GM13977 (cell line): Measurements from ENCODE around the gene TRMT10B.
"Not testable (repeated sequence)": the region's sequence is repeated elsewhere in the genome, so short reads cannot be mapped to it uniquely, and the experiment has no call there.

Experiments used
- DNase-seq: peaks from one replicate; pipeline ENCODE4 v3.0.0; 2012; ENCODE audit warnings: low spot score
- CTCF ChIP-seq: IDR thresholded peaks from 2 replicates; pipeline ENCODE4 v1.5.1; 2012; ENCODE audit warnings: mild to moderate bottlenecking, control low read depth; ENCODE audit not compliant: insufficient read depth; ENCODE audit errors: extremely low read depth, missing control alignments
- in situ Hi-C: fragments of 300-500 bp; cut with MboI; formaldehyde crosslinking; loops from one replicate; pipeline ENCODE4 v1.12.0; 2022; ENCODE audit warnings: low sequenced_read_pairs, low pct_unique_long_range_greater_than_20kb, mixed read lengths, inconsistent platforms; ENCODE audit not compliant: unreplicated experiment

TRMT10B gene

DNA sequence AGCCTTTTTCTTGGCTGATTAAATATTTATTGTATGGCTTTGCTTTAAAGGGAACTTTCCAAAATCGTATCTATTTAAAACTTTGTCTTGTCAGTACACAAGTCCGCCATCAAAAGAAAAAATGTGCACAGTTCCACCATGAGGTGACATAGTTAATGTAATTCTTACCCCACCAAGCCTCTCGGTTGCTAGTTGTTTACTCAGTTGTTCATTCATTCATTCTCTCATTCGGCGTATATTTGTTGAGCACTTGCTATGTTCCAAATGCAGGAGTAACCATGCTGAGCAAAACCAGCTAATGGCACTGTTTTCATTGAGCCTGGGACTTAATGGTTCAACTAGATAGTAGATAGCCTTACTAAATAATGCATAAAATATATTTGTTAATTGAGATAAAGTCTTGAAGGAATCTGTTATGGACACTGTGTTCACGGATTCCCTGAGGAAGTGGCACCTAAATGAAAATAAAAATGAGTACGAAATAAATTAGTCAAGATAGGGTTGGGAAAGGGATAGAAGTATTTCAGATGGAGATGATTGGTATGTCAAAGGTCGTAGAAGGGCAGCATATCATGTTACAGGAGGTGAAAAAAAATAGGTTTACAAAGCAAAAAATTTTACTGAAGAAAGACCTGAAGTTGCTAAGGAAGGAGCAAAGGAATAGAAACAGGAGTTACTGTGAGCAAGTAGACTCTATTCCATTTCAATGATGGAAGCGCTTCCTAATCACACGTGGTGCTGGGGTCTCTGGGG is 48.5 kb downstream of the TRMT10B start:
- in situ Hi-C loops, result no loop called here
- DNase-seq, result no peak
- TF ChIP-seq CTCF, result no peak

GRCh38 chr9:37806271-37806670 is 52.7 kb downstream of the TRMT10B start:
- no peak for DNase-seq
- in situ Hi-C loops, result no loop called here
- TF ChIP-seq CTCF, result no peak

- DNase-seq, in situ Hi-C loops: not testable (repeated sequence)
These were observed 56.1 kb downstream of the TRMT10B start for GRCh38 chr9:37809676-37810075.

GRCh38 chr9:37811906-37812476 is 58.4 kb downstream of the TRMT10B start:
- DNase-seq, result no peak
- in situ Hi-C loops, result no loop called here
- TF ChIP-seq CTCF, result no peak

GRCh38 chr9:37812773-37813379 is 59.3 kb downstream of the TRMT10B start:
- TF ChIP-seq CTCF, result no peak
- in situ Hi-C loops, result no loop called here
- no peak for DNase-seq

DNA sequence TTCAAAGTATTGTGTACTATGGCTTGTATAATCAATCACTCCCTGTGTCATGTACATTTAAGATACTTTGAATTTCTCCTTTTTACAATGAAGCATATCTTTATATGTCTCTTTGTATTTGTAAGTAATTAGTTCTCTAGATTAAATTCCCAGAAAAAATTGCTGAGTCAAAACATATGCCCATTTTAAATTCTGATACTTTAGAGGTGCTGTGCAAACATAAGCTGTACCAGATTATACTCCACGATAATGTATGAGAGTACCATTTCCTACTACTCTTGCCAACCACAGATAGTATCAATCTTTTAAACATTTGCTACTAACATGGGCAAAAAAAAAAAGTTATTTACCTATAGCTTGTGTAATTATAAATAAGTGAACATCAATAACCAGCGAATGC is 65.2 kb downstream of the TRMT10B start:
- in situ Hi-C loops, result no loop called here
- TF ChIP-seq CTCF, result no peak
- no peak for DNase-seq

- in situ Hi-C loops, result no loop called here
- no peak for TF ChIP-seq CTCF
- peak; percentile 23 for DNase-seq
These were observed 66.5 kb downstream of the TRMT10B start for GRCh38 chr9:37820142-37820541.

DNA sequence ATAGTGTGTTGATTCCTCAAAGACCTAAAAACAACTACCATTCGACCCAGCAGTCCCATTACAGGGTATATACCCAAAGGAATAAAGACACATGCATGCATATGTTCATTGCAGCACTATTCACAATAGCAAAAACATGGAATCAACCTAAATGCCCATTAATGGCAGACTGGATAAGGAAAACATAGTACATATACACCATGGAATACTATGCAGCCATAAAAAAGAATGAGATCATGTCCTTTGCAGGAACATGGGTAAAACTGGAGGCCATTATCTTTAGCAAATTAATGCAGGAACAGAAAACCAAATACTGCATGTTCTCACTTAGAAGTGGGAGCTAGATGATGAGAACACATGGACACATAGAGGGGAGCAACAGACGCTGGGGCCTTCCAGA is 71.6 kb downstream of the TRMT10B start:
- DNase-seq, in situ Hi-C loops: not testable (repeated sequence)
